ENCODE data around the gene CAPZB.
A peak's percentile ranks its signal among the peaks of the same experiment; 100 is the strongest.

Gene CAPZB

DNA sequence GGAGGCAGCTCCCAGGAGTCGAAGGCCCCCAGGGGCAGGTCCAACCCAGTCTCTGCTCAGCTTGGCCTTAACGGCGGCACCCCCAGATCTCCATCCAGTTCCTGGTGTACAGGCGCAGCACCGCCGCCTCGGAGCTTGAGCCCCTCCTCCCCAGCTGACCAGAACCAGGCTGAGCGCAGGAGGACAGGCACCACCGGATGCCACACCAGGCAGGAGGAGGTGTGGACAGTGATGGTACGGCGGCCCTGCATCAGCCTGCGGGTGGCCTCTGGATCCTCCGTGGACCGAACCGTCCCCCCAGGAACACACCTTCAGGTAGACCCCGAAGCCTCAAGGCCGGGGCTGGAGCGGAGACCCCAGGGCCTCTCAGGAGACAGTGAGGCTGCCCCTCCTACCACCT lies 156.9 kb downstream of the CAPZB start:
- no peak for DNase-seq (ENCODE audit: low spot score)

DNA sequence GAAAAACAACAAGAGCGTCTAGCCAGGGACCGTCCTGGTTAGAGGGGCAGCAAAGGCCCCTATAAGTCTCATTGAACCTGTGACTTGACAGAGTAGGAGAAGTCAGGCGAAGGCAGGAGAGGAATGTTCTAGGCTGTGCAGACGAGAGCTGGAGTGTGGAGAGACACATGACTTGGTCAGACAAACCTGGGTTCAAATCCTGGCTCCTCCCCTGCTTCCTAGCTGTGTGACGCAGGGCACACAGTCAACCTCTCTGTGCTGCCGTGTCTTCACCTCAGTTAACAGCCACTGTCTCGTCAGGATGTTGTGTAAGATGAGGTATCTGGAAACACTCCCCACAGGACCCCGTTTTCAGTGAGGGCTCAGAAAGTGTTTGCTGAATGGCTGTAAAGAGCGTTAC lies 157.6 kb downstream of the CAPZB start:
- DNase-seq (ENCODE audit: low spot score), result no peak

DNA sequence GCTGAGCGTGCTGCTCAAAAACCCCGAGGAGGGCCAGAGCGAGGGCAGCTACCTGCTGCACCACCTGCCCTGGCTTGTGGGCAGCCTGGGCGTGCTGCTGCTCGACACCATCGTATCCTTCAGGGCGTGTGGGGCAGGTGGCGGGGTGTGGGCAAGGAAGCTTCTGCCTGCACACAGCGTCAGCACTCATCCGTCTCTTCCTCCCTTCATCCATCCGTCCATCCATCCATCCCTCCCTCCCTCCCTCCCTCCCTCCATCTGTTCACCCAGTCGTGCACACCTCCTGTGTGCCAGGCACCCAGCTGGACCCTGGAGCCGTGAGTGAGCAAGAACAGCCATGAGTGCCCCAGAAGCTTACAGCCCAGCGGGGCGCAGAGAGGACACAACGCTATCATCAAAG lies 158.0 kb downstream of the CAPZB start:
- no peak for DNase-seq (ENCODE audit: low spot score)

DNA sequence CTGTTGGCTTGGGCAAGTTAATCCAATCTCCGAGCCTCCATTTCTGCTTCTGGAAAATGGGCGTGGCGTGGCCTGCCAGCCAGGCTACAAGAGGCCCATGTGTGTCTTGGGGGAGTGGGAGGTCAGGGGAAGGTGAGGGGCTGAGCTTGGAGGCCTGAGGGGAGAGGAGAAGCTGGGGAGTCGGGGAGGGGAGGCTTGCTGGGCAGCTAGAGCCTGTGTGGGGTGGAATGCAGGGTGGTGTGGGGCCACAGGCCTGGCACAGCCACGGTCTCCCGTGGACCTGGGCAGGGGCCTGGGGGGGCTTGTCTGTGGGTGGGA lies 158.6 kb downstream of the CAPZB start:
- no peak for DNase-seq (ENCODE audit: low spot score)

DNA sequence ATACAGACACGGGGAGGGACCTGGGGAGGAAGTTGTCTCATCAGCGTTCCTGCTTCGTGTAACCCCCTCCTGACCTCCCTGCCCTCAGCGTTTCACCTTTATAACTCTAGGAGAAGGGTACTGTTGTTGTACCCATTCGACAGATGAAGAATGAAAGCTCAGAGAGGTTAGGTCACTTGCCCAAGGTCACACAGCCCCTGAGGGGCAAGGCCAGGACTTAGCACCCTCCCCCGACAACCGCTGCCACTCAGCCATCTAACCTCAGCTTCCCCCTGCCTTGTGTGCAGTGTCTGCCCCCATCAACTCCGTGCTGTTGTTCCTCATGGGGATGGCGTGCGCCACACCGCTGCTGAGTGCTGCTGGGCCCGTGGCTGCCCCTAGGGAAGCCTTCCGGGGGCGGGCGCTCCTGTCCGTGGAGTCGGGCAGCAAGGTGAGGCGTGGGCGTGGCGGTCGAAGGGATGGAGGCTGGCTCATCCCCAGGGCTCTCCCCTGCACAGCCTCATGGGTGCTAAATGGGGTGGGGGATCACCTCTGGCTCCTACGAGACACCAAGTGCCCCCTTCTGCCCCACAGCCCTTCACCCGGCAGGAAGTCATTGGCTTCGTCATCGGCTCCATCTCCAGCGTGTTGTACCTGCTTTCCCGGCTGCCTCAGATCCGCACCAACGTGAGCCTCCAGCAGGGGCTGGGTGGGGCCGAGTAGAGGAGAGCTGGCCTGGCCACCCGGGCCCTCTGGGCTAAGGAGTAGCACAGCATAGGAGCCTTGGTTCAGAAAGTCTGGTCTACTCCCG lies 159.2 kb downstream of the CAPZB start:
- no peak for DNase-seq (ENCODE audit: low spot score)

DNA sequence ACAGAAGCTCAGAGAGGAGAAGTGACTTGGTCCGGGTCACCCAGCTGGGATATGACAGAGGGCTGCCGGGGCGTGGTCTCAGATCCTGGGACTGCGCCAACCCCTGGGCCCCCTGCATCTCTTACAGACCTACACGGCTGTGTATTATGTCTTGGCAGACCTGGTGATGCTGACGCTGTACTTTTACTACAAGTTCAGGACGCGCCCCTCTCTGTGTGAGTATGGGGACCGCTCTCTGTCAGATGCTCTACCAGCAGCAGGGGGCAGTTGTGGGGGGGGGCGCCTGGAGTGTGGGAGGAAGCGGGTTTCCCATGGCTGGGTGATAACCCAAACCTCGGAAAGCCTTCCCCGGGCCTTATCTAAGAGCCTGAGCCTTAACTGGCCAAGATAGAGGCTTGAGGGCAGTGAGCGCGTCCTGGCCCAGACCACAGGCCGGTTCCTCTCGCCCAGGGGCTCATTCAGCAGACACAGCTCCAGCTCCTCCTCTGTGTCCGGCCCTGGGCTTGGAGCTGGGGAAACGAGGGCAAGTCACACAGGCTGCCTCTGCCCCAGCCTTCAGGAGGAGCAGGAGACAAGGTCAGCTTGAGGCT lies 159.9 kb downstream of the CAPZB start:
- no peak for DNase-seq (ENCODE audit: low spot score)

DNA sequence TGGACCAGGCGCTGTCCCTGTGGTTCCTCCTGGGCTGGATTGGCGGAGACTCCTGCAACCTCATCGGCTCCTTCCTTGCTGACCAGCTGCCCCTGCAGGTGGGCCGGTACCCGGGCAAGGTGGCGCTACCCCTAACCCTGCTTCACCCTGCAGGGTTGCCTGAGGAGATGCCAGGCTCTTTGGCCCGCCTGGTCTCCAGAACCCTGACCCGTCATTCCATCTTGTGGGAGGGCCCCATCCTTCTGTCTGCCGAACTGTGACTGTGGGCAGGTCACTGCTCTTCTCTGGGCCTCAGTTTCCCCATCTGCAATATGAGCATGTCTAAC lies 160.7 kb downstream of the CAPZB start:
- no peak for DNase-seq (ENCODE audit: low spot score)

DNA sequence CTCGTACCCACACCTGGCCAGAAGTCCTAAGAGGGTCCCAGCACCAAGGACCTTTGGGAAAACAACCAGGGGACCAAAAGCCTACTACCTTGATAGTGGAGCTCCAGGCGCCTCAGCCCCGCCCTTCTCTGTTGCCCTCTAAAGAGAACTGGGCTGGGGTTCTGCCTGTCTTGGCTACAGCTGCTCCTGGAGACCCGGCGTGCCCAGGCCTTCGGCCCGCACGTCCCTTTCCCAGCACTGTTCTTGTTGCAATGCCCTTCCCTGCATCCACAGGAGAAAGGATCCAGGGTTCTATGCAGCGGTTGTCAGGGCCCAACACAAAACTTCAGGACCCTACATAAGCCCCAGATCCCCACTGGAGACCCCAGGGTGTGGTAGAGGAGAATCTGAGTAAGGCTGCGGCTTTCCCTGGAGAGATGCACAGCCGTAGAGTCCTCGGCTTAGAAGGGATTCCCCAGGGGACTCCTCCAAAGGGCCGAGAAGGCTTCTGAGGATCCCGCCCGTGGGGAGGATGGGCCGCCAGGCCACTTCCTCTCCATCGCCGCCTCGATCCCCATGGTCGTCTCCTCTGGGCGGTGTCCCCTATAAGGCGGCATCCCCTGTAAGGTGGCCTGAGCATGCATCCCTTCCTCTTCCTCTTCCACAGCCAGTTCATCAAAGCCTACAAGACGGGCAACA lies 161.2 kb downstream of the CAPZB start:
- DNase-seq (ENCODE audit: low spot score), result no peak

DNA sequence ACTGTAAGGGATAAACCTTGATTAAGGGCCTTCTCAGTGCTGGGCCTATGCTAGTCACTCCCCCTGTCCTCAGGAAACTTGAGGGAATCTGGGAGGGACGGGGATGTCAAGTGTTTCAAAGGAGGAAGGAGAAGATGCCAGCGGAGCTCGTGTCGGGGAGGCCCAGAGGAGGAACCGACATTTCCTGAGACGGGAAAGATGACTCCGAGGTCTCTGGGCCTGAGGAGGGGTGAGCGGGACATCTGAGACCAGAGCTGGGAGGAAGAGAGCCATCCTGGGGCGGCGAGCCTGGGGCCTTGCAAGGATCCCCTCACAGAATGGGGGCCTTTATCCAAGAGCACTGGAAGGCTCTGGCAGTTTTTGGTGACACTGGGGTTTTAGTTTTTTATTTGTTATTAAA lies 162.9 kb downstream of the CAPZB start:
- no peak for DNase-seq (ENCODE audit: low spot score)

DNA sequence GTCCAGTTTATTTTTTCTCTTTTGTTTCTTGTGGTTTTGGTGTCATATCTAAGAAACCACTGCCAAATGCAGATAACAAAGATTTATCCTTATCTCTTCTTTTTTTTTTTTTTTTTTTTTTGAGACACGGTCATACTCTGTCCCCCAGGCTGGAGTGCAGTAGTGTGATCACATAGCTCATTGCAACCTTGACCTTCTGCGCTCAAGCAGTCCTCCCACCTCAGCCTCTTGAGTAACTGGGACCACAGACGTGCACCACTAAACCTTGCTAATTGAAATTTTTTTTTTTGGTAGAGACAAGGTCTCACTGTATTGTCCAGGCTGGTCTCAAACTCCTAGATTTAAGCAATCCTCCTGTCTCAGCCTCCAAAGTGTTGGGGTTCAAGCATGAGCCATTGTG lies 164.3 kb downstream of the CAPZB start:
- no peak for DNase-seq (ENCODE audit: low spot score)

DNA sequence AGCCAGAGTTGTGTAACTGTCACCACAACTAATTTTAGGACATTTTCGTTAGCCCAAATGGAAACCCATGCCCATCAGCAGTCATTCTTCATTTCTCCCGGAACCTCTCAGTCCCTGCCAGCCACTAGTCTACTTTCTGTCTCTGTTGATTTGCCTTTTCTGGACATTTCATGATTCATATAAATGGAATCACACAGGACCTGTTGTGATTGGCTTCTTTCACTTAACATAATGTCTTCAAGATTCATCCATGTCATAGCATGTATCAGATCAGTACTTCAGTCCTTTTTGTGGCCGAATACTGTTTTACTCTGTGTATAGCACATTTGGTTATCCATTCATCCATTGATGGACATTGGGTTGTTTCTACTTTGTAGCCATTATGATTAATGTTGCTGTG lies 166.1 kb downstream of the CAPZB start:
- no peak for DNase-seq (ENCODE audit: low spot score)

DNA sequence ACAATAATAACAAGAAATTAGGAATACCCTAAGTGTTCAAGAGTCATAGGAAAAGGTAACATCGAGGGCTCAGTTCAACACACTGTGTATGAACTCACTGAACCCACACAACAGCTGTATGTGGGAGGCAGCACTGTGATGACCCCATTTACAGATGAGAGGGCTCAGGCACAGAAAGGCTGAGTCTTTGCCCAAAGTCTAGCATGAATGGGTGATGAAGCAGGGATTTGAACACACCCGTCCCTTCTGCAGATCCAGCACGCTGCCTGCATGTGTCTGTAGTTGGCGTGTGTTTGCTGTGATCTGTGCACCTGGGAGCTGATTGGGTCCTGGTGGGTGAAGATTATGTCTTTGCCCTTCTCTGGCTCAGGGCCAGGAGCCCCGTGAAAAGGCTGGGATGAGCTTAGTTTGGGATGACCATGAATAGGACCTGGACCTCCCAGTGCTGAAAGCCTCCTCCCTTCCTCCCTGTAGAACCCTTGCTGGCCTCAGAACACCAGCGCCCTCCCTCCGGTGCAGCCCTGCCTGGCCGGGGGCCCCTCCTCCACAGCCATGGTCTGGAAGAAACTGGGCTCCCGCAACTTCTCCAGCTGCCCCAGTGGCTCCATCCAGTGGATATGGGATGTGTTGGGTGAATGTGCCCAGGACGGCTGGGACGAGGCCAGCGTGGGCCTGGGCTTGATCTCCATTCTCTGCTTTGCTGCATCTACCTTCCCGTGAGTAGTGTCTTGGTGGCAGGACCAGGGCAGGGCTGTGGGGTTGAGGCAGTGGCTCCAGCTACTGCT lies 168.0 kb downstream of the CAPZB start:
- DNase-seq (ENCODE audit: low spot score), result no peak

DNA sequence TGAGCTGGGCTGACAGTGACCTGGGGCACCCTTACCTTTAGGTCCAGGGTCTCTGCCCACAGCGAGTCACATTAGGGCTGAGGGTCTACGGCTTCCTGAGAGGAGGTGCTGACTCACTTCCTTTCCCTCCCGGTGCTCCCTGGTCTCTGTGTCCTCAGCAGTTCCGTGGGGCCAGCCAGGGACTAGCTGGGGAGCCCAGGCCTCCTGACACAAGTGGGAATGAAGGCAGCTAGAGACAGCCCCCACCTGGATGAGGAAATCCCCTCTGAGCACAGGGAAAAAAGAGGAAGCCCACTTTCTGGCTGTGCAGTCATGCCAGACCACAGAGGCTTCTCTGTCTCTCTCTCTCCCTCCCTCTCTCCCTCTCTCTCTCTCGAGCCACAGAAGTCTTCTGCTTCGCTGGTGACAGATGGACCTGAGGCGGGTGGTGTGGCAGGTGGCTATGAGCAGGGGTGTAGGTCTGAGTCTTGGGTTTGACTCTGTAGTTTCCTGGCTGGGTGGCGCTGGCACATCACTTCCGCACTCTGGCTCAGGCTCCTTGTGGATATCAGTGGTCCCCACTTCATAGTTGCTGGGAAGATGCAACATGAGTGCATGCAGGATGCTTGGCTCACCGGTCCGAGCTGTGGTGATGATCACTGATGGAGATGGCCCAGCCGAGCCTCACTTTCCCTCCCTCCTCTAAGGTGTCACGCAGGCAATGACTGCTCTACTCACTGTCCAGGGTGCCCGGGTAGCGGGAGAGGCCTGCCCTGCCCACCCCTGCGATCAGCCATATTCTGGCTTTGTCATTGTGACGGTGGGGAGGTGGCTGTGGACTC lies 169.8 kb downstream of the CAPZB start:
- no peak for DNase-seq (ENCODE audit: low spot score)

DNA sequence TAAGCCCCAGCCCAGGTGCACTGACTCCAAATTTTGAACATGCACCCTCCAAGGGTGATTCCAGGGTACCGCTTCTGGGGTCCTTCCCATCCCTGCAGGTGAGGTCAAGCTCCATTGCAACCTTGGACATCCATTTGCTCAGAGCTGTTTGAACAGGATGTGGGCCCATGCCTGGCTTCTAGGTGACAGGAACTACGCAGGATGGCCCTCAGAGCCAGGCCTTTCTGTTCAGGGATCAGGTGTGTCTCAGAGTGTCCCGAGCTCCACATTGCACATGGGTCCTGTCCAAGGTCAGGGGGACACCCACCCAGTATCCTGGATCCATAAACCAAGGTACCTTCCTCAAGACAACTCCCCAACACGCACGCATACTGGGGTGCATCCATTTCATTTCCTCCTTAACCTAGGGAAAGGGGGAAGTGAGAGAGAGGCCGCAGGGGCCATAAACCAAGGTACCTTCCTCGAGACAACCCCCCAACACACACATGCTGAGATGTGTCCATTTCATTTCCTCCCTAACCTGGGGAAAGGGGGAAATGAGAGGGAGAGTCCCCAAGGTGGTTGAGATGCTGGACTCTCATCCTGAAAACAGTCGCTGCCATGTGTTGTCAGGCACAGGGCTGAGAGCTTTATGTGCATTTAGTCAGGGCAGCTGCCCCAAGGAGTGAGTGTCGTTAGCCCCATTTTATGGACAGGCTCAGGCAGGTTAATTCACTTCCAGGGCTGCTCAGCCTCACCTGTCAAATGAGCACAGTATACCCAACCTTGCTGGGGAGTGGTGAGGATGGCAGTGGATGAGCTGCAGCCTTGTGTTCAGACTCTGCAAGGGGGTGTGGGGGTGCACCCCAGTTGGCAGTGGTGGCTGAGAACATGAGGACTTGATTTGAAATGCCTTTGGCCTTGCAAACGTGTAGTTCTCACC lies 171.1 kb downstream of the CAPZB start:
- no peak for DNase-seq (ENCODE audit: low spot score)

DNA sequence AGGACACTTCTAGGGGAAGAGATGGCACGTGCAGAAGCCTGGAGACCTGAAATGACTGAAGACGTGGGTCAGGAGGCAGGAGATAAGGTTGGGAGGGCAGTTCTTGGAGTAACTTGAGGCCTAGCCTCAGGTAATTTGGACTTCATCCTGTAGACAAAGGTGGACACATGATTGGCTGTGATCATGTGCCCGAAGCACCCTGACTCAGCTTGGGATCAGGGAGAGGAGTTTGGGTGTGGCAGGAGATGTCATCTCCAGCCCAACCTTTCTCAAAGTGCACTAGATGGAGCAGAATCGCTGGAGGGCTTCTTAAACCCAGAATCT lies 171.7 kb downstream of the CAPZB start:
- no peak for DNase-seq (ENCODE audit: low spot score)

DNA sequence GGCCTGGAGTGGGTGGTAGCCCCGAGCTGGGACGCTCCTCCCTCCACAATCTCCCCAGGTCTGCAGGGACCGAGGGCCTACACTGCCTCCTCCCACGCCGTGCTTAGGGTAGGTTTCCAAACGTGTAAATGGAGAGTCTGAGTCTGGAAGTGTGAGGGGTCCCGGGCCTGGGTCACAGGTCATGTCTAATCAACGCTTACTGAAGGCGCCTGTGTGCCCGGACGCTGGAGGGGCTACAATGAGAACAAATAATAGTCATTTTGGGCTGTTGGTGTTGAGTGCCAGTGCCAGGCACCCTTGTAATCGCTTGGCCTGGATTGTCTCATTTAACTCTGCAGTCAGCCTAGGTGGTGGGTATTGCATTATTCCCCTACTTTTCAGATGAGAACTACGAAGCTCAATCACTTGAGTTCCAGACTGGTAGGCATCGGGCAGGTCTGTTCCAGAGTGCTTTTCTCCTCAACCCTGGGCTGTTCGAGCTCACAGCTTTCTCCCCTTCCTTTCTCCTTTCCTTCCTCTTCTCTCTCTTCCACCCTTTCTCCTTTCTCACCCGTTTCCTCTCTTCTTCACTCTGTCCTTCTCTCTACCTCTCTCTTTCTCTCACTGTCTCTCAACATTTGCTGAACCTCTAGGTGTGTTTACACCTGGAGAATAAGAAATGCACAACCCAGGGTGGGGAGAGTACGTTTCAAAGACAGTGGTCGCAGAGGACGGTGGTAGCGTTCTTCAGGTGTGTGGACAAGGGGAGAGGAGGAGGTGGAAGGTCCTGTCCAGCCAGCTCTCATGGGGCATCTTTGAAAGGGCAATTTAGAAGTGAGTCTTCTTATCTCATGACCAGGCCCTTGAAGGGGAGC lies 172.3 kb downstream of the CAPZB start:
- no peak for DNase-seq (ENCODE audit: low spot score)

DNA sequence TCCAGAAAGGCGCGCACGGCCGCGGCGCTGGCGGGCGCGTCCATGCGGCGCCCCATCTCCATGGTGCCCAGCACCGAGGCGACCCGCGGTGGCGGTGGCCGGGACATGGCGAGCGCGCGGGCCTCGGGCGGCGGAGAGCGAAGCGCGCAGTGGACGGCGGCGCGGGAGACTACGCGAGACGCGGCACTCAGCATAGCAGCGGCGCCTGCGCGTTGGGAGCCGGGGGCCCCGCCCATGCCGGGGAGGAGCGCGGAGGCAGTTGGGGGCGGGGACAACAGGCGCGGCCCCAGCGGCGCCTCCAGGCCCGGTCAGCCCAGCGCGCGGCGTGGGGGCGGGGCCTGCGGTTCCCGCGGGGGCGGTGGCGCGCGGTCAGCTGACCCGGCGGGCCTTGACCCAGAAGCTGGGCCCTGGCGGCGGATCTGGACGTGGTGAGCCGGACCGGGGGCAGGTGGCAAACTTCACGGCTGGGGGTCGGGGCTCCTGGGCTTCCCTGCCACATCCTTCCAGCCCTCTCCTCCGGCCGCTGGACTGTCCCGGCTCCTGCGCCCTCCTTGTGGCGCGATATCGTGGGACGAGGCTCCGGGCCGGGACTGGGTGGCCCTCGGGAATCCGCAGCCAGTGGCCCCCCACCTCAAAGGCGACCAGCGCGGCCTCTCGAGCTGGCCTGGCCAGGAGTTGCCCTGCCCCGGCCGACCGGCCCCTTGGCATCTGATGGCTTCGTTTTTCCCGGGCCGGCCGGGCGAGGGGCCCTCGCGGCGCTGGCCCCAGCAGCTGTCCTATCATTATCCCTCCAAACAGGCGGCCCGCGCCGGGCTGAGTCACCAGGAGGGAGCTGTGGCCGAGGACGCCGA lies 173.2 kb downstream of the CAPZB start, which contains the start of the genes AKR7A2 and SLC66A1:
TSS of gene AKR7A2 (minus strand) at position 214 of the 851 bp plus-strand sequence. CDS start at position 194, 20 bp downstream.
TSS of gene SLC66A1 (plus strand) at position 396 of the 851 bp plus-strand sequence. CDS start 5,352 bp downstream, outside the sequence.
- DNase-seq (ENCODE audit: low spot score), result peak; percentile 89

DNA sequence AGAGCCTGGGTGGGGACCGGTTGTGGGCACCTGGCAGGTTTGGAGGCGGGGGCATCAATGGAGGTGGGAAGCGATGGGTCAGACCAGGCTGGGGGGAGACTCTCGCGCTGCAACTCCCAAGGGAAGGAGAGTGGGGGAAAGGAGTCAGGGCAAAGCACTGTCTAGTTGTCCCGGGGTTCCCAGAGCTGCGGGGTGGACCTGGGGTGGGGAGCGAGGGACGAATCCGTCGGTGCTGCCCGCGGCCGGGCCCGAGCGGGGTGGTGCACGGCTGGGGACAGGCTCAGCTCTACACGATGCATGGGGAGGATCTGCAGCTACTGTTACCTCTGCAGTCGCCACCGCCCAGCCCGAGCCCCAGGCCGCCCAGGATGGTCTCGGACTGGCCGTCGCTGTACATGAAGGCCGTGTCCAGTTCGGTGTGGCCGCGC lies 173.8 kb downstream of the CAPZB start:
- no peak for DNase-seq (ENCODE audit: low spot score)
